Measurements from ENCODE around the gene SLC16A3. TPM values are rescaled to one million over a fixed set of nuclear protein-coding genes. Genes with fewer than 3 reads are reported as not detected.

SLC16A3 gene
- total RNA-seq, 1 donor from 2014 or later: 53.1 TPM

DNA sequence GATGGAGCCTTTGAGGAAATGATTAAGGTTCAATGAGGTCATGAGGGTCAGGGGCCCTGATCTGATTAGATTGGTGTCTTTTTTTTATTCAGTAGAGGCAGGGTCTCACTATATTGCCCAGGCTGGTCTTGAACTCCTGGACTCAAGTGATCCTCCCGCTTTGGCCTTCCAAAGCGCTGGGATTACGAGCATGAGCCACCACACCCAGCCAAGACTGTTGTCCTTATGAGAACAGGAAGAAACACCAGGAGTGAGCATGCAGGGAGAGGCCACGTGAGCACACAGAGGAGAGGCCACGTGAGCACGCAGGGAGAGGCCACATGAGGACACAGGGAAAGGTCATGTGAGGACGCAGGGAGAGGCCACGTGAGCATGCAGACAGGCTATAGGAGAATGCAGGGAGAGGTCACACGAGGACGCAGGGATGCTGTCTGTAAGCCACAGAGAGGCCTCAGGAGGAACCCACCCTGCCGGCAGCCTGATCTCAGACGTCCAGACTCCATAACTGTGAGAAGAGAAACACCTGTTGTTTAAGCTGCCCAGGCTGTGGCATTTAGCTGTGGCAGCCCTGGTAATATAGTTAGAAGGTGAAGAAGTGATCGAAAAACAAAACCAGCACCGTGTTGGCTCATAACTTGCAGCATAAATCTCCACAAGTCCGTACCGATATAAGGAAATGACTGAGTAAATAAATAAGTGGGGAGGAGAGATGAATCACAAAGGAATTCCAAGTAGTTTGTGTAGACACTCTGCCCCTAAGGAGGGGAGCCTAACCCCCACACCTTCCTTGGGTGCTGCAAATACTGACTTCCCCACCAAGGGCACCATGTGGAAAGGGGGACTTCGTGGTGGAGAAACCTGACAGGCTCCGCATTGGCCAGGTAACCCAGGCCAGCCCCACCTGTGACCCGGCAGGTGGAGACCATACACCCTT is 59.3 kb downstream of the SLC16A3 start:
- intact Hi-C loops (cut with DNase I): no loop called here
- DNase-seq (ENCODE audit: low spot score) (no peak), ATAC-seq (no peak)

Small RNAs within 50 kb of the gene (microRNA-seq; reads per million reads assigned to microRNA genes)
- not detected for gene MIR6787

Other genes starting within 250 kb of the SLC16A3 start
- 33.6 TPM for gene CENPX, start 206.2 kb upstream of the SLC16A3 start, total RNA-seq
- gene LRRC45, start 205.7 kb upstream of the SLC16A3 start, total RNA-seq: 8.6 TPM
- 4.0 TPM for gene RAC3, start 197.4 kb upstream of the SLC16A3 start, total RNA-seq
- gene DCXR, start 191.3 kb upstream of the SLC16A3 start, total RNA-seq: 80.0 TPM
- 42.4 TPM for gene RFNG, start 177.2 kb upstream of the SLC16A3 start, total RNA-seq
- 68.2 TPM for gene GPS1, start 177.1 kb upstream of the SLC16A3 start, total RNA-seq
- gene DUS1L, start 163.2 kb upstream of the SLC16A3 start, total RNA-seq: 57.1 TPM
- 280 TPM for gene FASN, start 130.8 kb upstream of the SLC16A3 start, total RNA-seq
- gene CCDC57, start 16.2 kb upstream of the SLC16A3 start, total RNA-seq: 50.6 TPM
- 152 TPM for gene CSNK1D, start 44.7 kb downstream of the SLC16A3 start, total RNA-seq
- gene CD7, start 88.6 kb downstream of the SLC16A3 start, total RNA-seq: 2.5 TPM
- gene SECTM1, start 104.7 kb downstream of the SLC16A3 start, total RNA-seq: 22.2 TPM
- not detected for gene TEX19, start 130.2 kb downstream of the SLC16A3 start, total RNA-seq
- gene UTS2R, start 142.7 kb downstream of the SLC16A3 start, total RNA-seq: not detected
- gene HEXD, start 189.3 kb downstream of the SLC16A3 start, total RNA-seq: 43.2 TPM
- gene OGFOD3, start 189.5 kb downstream of the SLC16A3 start, total RNA-seq: 23.5 TPM
- gene CYBC1, start 221.7 kb downstream of the SLC16A3 start, total RNA-seq: 94.5 TPM
- 55.5 TPM for gene NARF, start 229.7 kb downstream of the SLC16A3 start, total RNA-seq

Measured in sciatic nerve (tissue), 2 donors.